Breast epithelium (tissue), 3 donors: ENCODE results near the gene CLDN2.

Source experiments
- CTCF ChIP-seq, 3 donors: fragments of 450-650 bp; IDR thresholded peaks; one replicate each; pipeline ENCODE4 v1.5.1; 2016 to 2017; ENCODE audit warnings: antibody characterized with exemption in 3 of 3, mild to moderate bottlenecking in 3 of 3, moderate library complexity in 3 of 3
- POLR2A ChIP-seq: fragments of 450-650 bp; IDR thresholded peaks from one replicate; pipeline ENCODE4 v1.6.1; 2016; ENCODE audit warnings: antibody characterized with exemption, mild to moderate bottlenecking, moderate library complexity

GRCh38 chrX:106933538-106933961 is 13.3 kb downstream of the CLDN2 start:
- TF ChIP-seq CTCF (IDR thresholded peaks at IDR 0.05) = no peak
- TF ChIP-seq POLR2A = no peak
